ENCODE results near the gene SPON1. TPM values are rescaled to one million over a fixed set of nuclear protein-coding genes. Genes with fewer than 3 reads are reported as not detected.

The SPON1 gene
- total and polyA plus RNA-seq, 11 donors, result 1.6 to 20.0 (median 6.8) TPM

- Histone ChIP-seq H3K4me1 (peaks cover 0 to 13% (median 0%) of the 10 kb centered on the region in 12 donors), H3K4me3 (no peak overlapping the region), H3K36me3 (no peaks in the 10 kb centered on the region), H3K27ac (no peak overlapping the region), H3K27me3 (no peaks in the 10 kb centered on the region), H3K9me3 (no peaks in the 10 kb centered on the region)
- 94 to 96% (median 96%) methylated on average over 3 of the region's 3 CpGs for WGBS, 4 donors
- ATAC-seq (no peak), DNase-seq (no peak)
- no peak for TF ChIP-seq POLR2A (IDR thresholded peaks at IDR 0.05)
- no peak for TF ChIP-seq CTCF (IDR thresholded peaks at IDR 0.05)
- intact Hi-C loops (cut with DNase I), result no loop called here
Observed at GRCh38 chr11:14061721-14062120, 99.2 kb downstream of the SPON1 start.

GRCh38 chr11:14065141-14065540 is 102.6 kb downstream of the SPON1 start:
- intact Hi-C loops (cut with DNase I), result no loop called here
- peaks cover 0 to 7% (median 0%) of the 10 kb centered on the region in 12 donors for H3K4me1 ChIP-seq
- DNase-seq (no peak), ATAC-seq (peak in 3 of 4 donors; percentile 47 to 59 (median 54))
- no peak overlapping the region for H3K4me3 ChIP-seq
- no peaks in the 10 kb centered on the region for H3K27me3 ChIP-seq
- no peaks in the 10 kb centered on the region for H3K9me3 ChIP-seq
- 43 to 57% (median 48%) methylated on average over 8 of the region's 8 CpGs for WGBS, 4 donors
- TF ChIP-seq POLR2A (IDR thresholded peaks at IDR 0.05), result no peak
- TF ChIP-seq CTCF (IDR thresholded peaks at IDR 0.05), result no peak
- H3K36me3 ChIP-seq, result no peaks in the 10 kb centered on the region
- no peak overlapping the region for H3K27ac ChIP-seq

- Histone ChIP-seq H3K27me3 (no peaks in the 10 kb centered on the region), H3K9me3 (no peaks in the 10 kb centered on the region), H3K36me3 (no peaks in the 10 kb centered on the region), H3K27ac (no peak overlapping the region), H3K4me1 (peaks cover 0 to 7% (median 0%) of the 10 kb centered on the region in 12 donors), H3K4me3 (no peak overlapping the region)
- 39 to 58% (median 45%) methylated on average over 1 of the region's 1 CpG for WGBS, 4 donors
- ATAC-seq, result no peak
- no peak for DNase-seq
- intact Hi-C loops (cut with DNase I), result no loop called here
- TF ChIP-seq CTCF (IDR thresholded peaks at IDR 0.05), result no peak
- TF ChIP-seq POLR2A (IDR thresholded peaks at IDR 0.05), result no peak
Observed at GRCh38 chr11:14065681-14066080, 103.2 kb downstream of the SPON1 start.

DNA sequence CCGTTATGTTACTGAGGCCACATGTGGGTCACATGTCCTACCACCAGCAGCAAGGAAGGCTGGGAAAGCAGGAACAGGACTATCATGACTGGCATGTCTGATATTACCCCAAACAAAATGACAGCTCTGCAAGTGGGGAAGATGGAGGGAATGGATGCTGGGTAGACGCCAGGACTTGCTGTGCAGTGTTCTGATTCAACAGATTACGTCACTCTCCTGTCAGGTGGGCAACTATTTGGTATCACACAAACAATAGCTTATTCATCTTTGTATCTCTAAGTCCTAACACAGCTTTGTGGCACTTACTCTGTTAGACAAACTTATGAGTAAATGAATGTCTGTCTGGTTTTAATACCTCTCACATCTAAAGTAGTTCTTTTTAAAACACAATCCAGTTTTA is 105.2 kb downstream of the SPON1 start:
- H3K27me3 ChIP-seq, result no peaks in the 10 kb centered on the region
- DNase-seq (no peak), ATAC-seq (no peak)
- H3K27ac ChIP-seq, result no peak overlapping the region
- no peak overlapping the region for H3K4me3 ChIP-seq
- H3K36me3 ChIP-seq, result no peaks in the 10 kb centered on the region
- TF ChIP-seq CTCF (IDR thresholded peaks at IDR 0.05) (no peak), POLR2A (IDR thresholded peaks at IDR 0.05) (no peak)
- H3K4me1 ChIP-seq, result peaks cover 0 to 7% (median 0%) of the 10 kb centered on the region in 12 donors
- intact Hi-C loops (cut with DNase I), result no loop called here
- H3K9me3 ChIP-seq, result no peaks in the 10 kb centered on the region
- WGBS, 4 donors, result 89 to 93% (median 92%) methylated on average over 3 of the region's 3 CpGs

Data from heart left ventricle (tissue), 16 donors.